Stimulated activated CD4-positive, alpha-beta T cell treated with anti-CD3 and anti-CD28 coated beads, Interleukin-12 subunit alpha, Interleukin-12 subunit beta, amount 100 ng/mL, for 48 hours (primary cell): ENCODE measurements around the gene COQ10A.

Experiments used
- DNase-seq, 3 donors: peaks; one replicate each; pipeline ENCODE4 v3.0.0-alpha.2; 2020; ENCODE audit warnings: low read depth in 2 of 3, low spot score in 1 of 3

COQ10A gene

GRCh38 chr12:56311003-56311402 lies 44.3 kb downstream of the COQ10A start:
- no peak for DNase-seq

GRCh38 chr12:56315249-56315621 lies 48.5 kb downstream of the COQ10A start:
- no peak for DNase-seq

DNA sequence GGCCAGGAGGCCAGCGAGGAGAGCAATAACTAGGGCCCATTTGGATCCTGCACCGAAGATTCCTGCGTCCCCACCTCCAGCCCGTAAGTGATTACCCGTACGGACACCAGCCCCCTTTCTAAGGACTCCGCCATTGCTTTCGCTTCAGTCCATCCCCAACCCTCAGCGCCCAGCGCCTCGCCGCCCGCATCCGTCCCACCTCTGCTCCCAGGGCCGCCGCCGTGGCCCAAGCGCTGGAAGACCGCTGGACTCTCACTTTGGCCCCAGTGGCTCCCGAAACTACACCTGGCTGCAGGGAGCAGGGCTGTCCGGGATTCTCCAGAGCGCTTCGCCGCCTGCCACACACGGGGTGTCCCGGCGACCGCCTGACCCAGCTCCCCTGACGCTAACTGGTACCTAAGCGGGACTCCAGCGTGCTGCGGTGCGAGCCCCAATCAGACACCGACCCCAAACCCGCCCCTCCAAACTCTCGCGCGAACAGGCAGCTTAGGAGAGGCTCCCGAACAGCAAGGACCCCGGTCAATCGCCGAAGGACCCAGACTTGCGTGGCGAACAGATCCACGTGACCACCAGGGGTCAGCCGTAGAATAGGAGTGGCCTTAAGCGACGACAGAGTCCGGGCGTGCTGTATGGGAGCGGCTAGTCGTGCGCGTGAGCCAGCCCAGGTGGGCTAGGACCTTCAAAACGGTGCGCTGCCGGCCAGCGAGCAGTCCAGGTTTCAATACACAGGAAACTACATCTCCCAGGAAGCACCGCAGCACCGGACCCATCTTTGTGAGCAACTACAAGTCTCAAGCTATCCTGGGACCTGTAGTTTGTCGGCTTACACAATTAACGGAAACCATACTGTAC lies 49.1 kb downstream of the COQ10A start, which contains the start of gene CNPY2:
CNPY2 (minus strand) TSS at position 367 of the 852 bp plus-strand sequence. CDS start 771 bp downstream, outside the sequence.
- DNase-seq, result peak; percentile 86 to 91 (median 89)

DNA sequence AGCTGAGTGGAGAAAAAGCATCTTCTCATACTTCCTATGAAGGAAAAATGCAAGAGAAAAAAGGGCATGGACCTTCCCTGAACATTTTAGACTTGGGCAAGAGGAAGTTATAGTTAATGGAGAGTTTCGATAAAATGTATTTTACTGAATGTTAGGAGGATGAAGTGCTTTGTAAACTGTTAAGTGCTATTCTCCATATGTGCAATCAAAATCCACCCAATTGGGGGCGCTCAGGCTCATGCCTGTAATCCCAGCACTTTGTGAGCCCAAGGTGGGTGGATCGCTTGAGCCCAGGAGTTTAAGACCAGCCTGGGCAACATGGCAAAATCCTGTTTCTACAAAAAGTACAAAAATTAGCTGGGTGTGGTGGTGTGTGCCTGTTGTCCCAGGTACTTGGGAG lies 50.9 kb downstream of the COQ10A start:
- DNase-seq, result no peak
